ENCODE results near the gene PCYOX1L. TPM values are rescaled to one million over a fixed set of nuclear protein-coding genes. Genes with fewer than 3 reads are reported as not detected.

The PCYOX1L gene
- total and polyA plus RNA-seq, 9 of the 15 experiments (the other 6 are each of a cell fraction or from before 2014, with no cell fraction given): 2.3 to 17.9 (median 6.0) TPM

- TF ChIP-seq FOXK2 (conservative IDR thresholded peaks at IDR 0.05 in 1 of 2, IDR thresholded peaks at IDR 0.05 in 1 of 2; ENCODE audit: low read depth in 2 of 2) (peak in 1 of 2 experiments; percentile 99; a peak in 2 of 4 replicates), NKRF (IDR thresholded peaks at IDR 0.05; ENCODE audit: borderline replicate concordance) (no peak), EP400 (IDR thresholded peaks at IDR 0.05) (peak; percentile 78), KDM5B (IDR thresholded peaks at IDR 0.05; ENCODE audit: insufficient replicate concordance, low read depth, low read length) (peak; percentile 85), RBFOX2 (IDR thresholded peaks at IDR 0.05; ENCODE audit: low read depth, low read length) (peak; percentile 94), HBP1 (CRISPR knock-in tag; IDR thresholded peaks at IDR 0.05) (no peak), HNRNPLL (IDR thresholded peaks at IDR 0.05; ENCODE audit: low read depth, low read length, poor library complexity, severe bottlenecking) (no peak), KAT7 (CRISPR knock-in tag; IDR thresholded peaks at IDR 0.05; ENCODE audit: borderline replicate concordance) (peak; percentile 92; the same call in 1 of the 2 replicates), ZNF592 (IDR thresholded peaks at IDR 0.05) (peak; percentile 20; the same call in 1 of the 2 replicates), THAP12 (CRISPR knock-in tag; IDR thresholded peaks at IDR 0.05) (peak; percentile 82; the same call in 1 of the 2 replicates), EGR1 (conservative IDR thresholded peaks at IDR 0.05) (no peak), MAFG (tag; conservative IDR thresholded peaks at IDR 0.05) (peak; percentile 98), SIN3A (IDR thresholded peaks at IDR 0.05; ENCODE audit: borderline replicate concordance in 2 of 2, control insufficient read depth in 1 of 2, low read depth in 2 of 2, low read length in 2 of 2) (peak; percentile 40 to 52; a peak in 2 of 4 replicates), PCBP1 (IDR thresholded peaks at IDR 0.05; ENCODE audit: low read depth, low read length, poor library complexity, severe bottlenecking) (peak; percentile 73)
These were observed at the start of gene PCYOX1L (continued) for GRCh38 chr5:149357370-149358293.

Measured in K562 (cell line).